GM18867 (cell line): Measurements from ENCODE around the gene KRTAP5-5.
"Not testable (repeated sequence)": the region's sequence is repeated elsewhere in the genome, so short reads cannot be mapped to it uniquely, and the experiment has no call there.

Experiments
- ATAC-seq: cut with Tn5 transposase; IDR thresholded peaks from one replicate; pipeline ENCODE4 v1.9.1; 2021; ENCODE audit warnings: mild to moderate bottlenecking, moderate library complexity; ENCODE audit not compliant: unreplicated experiment

KRTAP5-5 gene

GRCh38 chr11:1640076-1640946 is 10.7 kb downstream of the KRTAP5-5 start:
- ATAC-seq = no peak

GRCh38 chr11:1641096-1641495 is 11.5 kb downstream of the KRTAP5-5 start:
- no peak for ATAC-seq

- ATAC-seq = no peak
Observed at GRCh38 chr11:1642288-1643145, 12.9 kb downstream of the KRTAP5-5 start.

- no peak for ATAC-seq
Observed at GRCh38 chr11:1643146-1643690, 13.6 kb downstream of the KRTAP5-5 start.

GRCh38 chr11:1644601-1645356 is 15.2 kb downstream of the KRTAP5-5 start:
- ATAC-seq = no peak

GRCh38 chr11:1645357-1645821 is 15.8 kb downstream of the KRTAP5-5 start:
- no peak for ATAC-seq

- ATAC-seq = not testable (repeated sequence)
Observed at GRCh38 chr11:1646540-1646939, 17.0 kb downstream of the KRTAP5-5 start.

GRCh38 chr11:1647901-1648652 is 18.5 kb downstream of the KRTAP5-5 start:
- ATAC-seq = no peak

- ATAC-seq = no peak
Observed at GRCh38 chr11:1648653-1649420, 19.3 kb downstream of the KRTAP5-5 start.

- no peak for ATAC-seq
Observed at GRCh38 chr11:1650034-1650917, 20.7 kb downstream of the KRTAP5-5 start.

- ATAC-seq = no peak
Observed at GRCh38 chr11:1650918-1651262, 21.3 kb downstream of the KRTAP5-5 start.

GRCh38 chr11:1651411-1651980 is 21.9 kb downstream of the KRTAP5-5 start:
- ATAC-seq = no peak

- no peak for ATAC-seq
Observed at GRCh38 chr11:1652026-1652425, 22.5 kb downstream of the KRTAP5-5 start.

- ATAC-seq = no peak
Observed at GRCh38 chr11:1652442-1652770, 22.8 kb downstream of the KRTAP5-5 start.

GRCh38 chr11:1652771-1653540 is 23.4 kb downstream of the KRTAP5-5 start:
- ATAC-seq = no peak

GRCh38 chr11:1653541-1654387 is 24.2 kb downstream of the KRTAP5-5 start:
- ATAC-seq = no peak
